NCI-H446 treated with DMSO at 0.1 percent for 48 hours (cell line): ENCODE data around the gene MUC16.
"Not testable (repeated sequence)": the region's sequence is repeated elsewhere in the genome, so short reads cannot be mapped to it uniquely, and the experiment has no call there.

Source experiments
- DNase-seq: peaks from one replicate; lab custom pipeline; 2025; lab: John Stamatoyannopoulos, UW

Gene MUC16

GRCh38 chr19:9009935-9010651 lies at the start of gene MUC16:
TSS of gene MUC16 (minus strand) at chr19:9010409.
- no peak for DNase-seq

GRCh38 chr19:9058905-9059667 lies 48.9 kb upstream of the MUC16 start:
- DNase-seq = no peak

GRCh38 chr19:9057505-9058258 lies 47.5 kb upstream of the MUC16 start:
- no peak for DNase-seq

GRCh38 chr19:9056131-9056530 lies 45.9 kb upstream of the MUC16 start:
- not testable (repeated sequence) for DNase-seq

GRCh38 chr19:9054765-9055164 lies 44.6 kb upstream of the MUC16 start:
- no peak for DNase-seq

- no peak for DNase-seq
These were observed 44.0 kb upstream of the MUC16 start for GRCh38 chr19:9054207-9054606.

- DNase-seq = not testable (repeated sequence)
These were observed 43.5 kb upstream of the MUC16 start for GRCh38 chr19:9053674-9054073.

GRCh38 chr19:9052894-9053293 lies 42.7 kb upstream of the MUC16 start:
- no peak for DNase-seq

- DNase-seq = no peak
These were observed 36.5 kb upstream of the MUC16 start for GRCh38 chr19:9046694-9047093.

- DNase-seq = no peak
These were observed 34.2 kb upstream of the MUC16 start for GRCh38 chr19:9044449-9044848.

- DNase-seq = no peak
These were observed 33.3 kb upstream of the MUC16 start for GRCh38 chr19:9043524-9043923.

GRCh38 chr19:9041023-9041422 lies 30.8 kb upstream of the MUC16 start:
- no peak for DNase-seq

- no peak for DNase-seq
These were observed 29.9 kb upstream of the MUC16 start for GRCh38 chr19:9040131-9040530.

- no peak for DNase-seq
These were observed 29.5 kb upstream of the MUC16 start for GRCh38 chr19:9039728-9040127.

GRCh38 chr19:9037400-9038062 lies 27.3 kb upstream of the MUC16 start:
- no peak for DNase-seq

- DNase-seq = no peak
These were observed 22.0 kb upstream of the MUC16 start for GRCh38 chr19:9032136-9032631.

GRCh38 chr19:9018163-9018875 lies 8.1 kb upstream of the MUC16 start:
- DNase-seq = no peak

- DNase-seq = no peak
These were observed 4.6 kb upstream of the MUC16 start for GRCh38 chr19:9014803-9015202.

GRCh38 chr19:9013988-9014387 lies 3.8 kb upstream of the MUC16 start:
- DNase-seq = no peak

- no peak for DNase-seq
These were observed 1.7 kb upstream of the MUC16 start for GRCh38 chr19:9011875-9012274.

- no peak for DNase-seq
These were observed 484 bp upstream of the MUC16 start for GRCh38 chr19:9010693-9011092.
